Heart left ventricle (tissue), 16 donors: ENCODE measurements around the gene PCSK6. TPM values are rescaled to one million over a fixed set of nuclear protein-coding genes. Genes with fewer than 3 reads are reported as not detected.

ENCODE experiments used
- ATAC-seq, 4 donors: fragments of 200-7000 bp; cut with Tn5 transposase; one replicate each; pipeline ENCODE4 v1.9.1; 2020 to 2022; ENCODE audit warnings: moderate library complexity in 4 of 4, mild to moderate bottlenecking in 3 of 4, moderate number of reproducible peaks in 1 of 4
- DNase-seq, 5 donors: peaks; one replicate each; pipeline ENCODE4 v3.0.0-alpha.2; 2020
- H3K27ac ChIP-seq, 12 donors: fragments of 200-600 bp; sonication (generic) in 4 of 12; one replicate each; pipeline versions ENCODE4 v1.5.0 to v1.8.0; 2016 to 2022; ENCODE audit warnings: mild to moderate bottlenecking in 2 of 12
- H3K27me3 ChIP-seq, 9 donors: fragments of 200-600 bp; sonication (generic) in 2 of 9; one replicate each; pipeline versions ENCODE4 v1.5.1 to v1.8.0; 2016 to 2022; ENCODE audit warnings: mild to moderate bottlenecking in 3 of 9
- H3K36me3 ChIP-seq, 9 donors: fragments of 200-600 bp; sonication (generic) in 2 of 9; one replicate each; pipeline versions ENCODE4 v1.5.0 to v1.8.0; 2018 to 2022; ENCODE audit warnings: mild to moderate bottlenecking in 2 of 9
- H3K4me1 ChIP-seq, 12 donors: fragments of 200-600 bp; sonication (generic) in 4 of 12; one replicate each; pipeline versions ENCODE4 v1.5.0 to v1.8.0; 2016 to 2022; ENCODE audit warnings: mild to moderate bottlenecking in 3 of 12
- H3K4me3 ChIP-seq, 12 donors: fragments of 200-600 bp; sonication (generic) in 4 of 12; one replicate each; pipeline versions ENCODE4 v1.5.0 to v1.8.0; 2017 to 2022; ENCODE audit warnings: mild to moderate bottlenecking in 9 of 12, moderate library complexity in 4 of 12
- H3K9me3 ChIP-seq, 12 donors: fragments of 200-600 bp; sonication (generic) in 4 of 12; one replicate each; pipeline versions ENCODE4 v1.5.0 to v1.8.0; 2016 to 2022; ENCODE audit warnings: mild to moderate bottlenecking in 1 of 12
- CTCF ChIP-seq, 12 donors: fragments of 200-600 bp; sonication (generic) in 4 of 12; IDR thresholded peaks; one replicate each; pipeline versions ENCODE4 v1.5.0 to v1.8.0; 2018 to 2022; ENCODE audit warnings: antibody characterized with exemption in 12 of 12, mild to moderate bottlenecking in 5 of 12
- POLR2A ChIP-seq, 2 donors: fragments of 450-650 bp; IDR thresholded peaks; one replicate each; pipeline ENCODE4 v1.6.1; 2017; ENCODE audit warnings: antibody characterized with exemption in 2 of 2, mild to moderate bottlenecking in 2 of 2, moderate library complexity in 2 of 2
- WGBS, 4 donors: extraction: QIAGEN DNeasy Blood & Tissue Kit in 2 of 4; methylation state at CpG; one replicate each; pipeline versions ENCODE4 v1.1.5 to v1.1.7; 2013 to 2018; 5-methylcytosine and 5-hydroxymethylcytosine counted together
- intact Hi-C, 10 donors: fragments of 100-400 bp; cut with DNase I; formaldehyde crosslinking; loops; one replicate each; pipeline versions ENCODE4 v1.11.1 to v1.14.2; 2022
- polyA plus RNA-seq, 2 donors: library from polyadenylated mRNA; stranded (reverse); fragments of 200-250 nt; gene quantifications; one replicate each; pipeline ENCODE4 v1.2.3, GENCODE V29; 2013
- total RNA-seq, 9 donors: library from RNA; depleted of rRNA in 2 of 9; stranded (reverse); fragments of >200 nt in 2 of 9; fragmentation: NEBNext Ultra II Directional in 3 of 9; extraction: Animal tissue kit (Norgen Biotek cat#: 25700) in 3 of 9; gene quantifications; one replicate each; pipeline versions ENCODE4 v1.1.0 to v1.2.4, GENCODE V29; 2016 to 2023
- donor health status: ischemic (EF 13 %, LVEDD 7.1; RV severe dilation, severe dysfunction).
- donor health status: healthy with polysubstance abuse.
- donor health status: DM: no; HTN: yes; CAD: no.
- donor health status: DM: no; HTN: no; CAD: no.
- donor health status: ischemic (EF 25% LVEDD 6.9; RV normal size, moderate dysfunction).
- donor health status: ischemic (EF 25% LVEDD 5.7; RV mildly dilated, moderate dysfunction).
- donor health status: healthy.
- donor health status: DM: yes; HTN: yes; CAD: no.
- donor health status: ischemic (EF 35%, LVEDD 5.7; RV mildly dilated, moderate dysfunction).
- donor health status: nonischemic (EF 11% LVEDD 7.7; RV severe dilation, severe dysfunction).
- donor health status: DM: yes; HTN: yes; CAD: no.
- donor health status: PGD.
- donor health status: ischemic (EF 29% LVEDD 5.4; RV normal size, mild dysfunction).
- donor health status: nonischemic (EF 23%, LVEDD 6.1; RV moderate dilation, normal function).

The PCSK6 gene
- total and polyA plus RNA-seq, 11 donors, result 7.3 to 41.7 (median 22.3) TPM

GRCh38 chr15:101482526-101483371 is 6.8 kb downstream of the PCSK6 start:
- H3K27me3 ChIP-seq, result peaks cover 0 to 13% (median 0%) of the 10 kb centered on the region in 9 donors
- peak; percentile 44 to 63 (median 54) for ATAC-seq
- H3K4me3 ChIP-seq, result no peak overlapping the region
- WGBS, 4 donors, result 59 to 84% (median 72%) methylated on average over 21 of the region's 21 CpGs
- H3K36me3 ChIP-seq, result peaks cover 0 to 4% (median 0%) of the 10 kb centered on the region in 9 donors
- no peak for TF ChIP-seq POLR2A (IDR thresholded peaks at IDR 0.05)
- no peak for TF ChIP-seq CTCF (IDR thresholded peaks at IDR 0.05)
- H3K4me1 ChIP-seq, result peaks cover 0 to 32% (median 7%) of the 10 kb centered on the region in 12 donors
- intact Hi-C loops, result loop anchor here in 2 of 10 donors (10.0 kb wide), 1 partner anchor 118 kb away; no protein-coding TSS in a partner anchor
- no peaks in the 10 kb centered on the region for H3K9me3 ChIP-seq
- peak in 1 of 5 donors; percentile 50 for DNase-seq
- H3K27ac ChIP-seq, result peak overlapping the region in 5 of 12 donors; percentile 11 to 75 (median 55)

- ATAC-seq (peak in 2 of 4 donors; percentile 2 to 3), DNase-seq (no peak)
- Histone ChIP-seq H3K9me3 (no peaks in the 10 kb centered on the region), H3K4me1 (peaks cover 0 to 36% (median 8%) of the 10 kb centered on the region in 12 donors), H3K27me3 (peaks cover 0 to 6% (median 0%) of the 10 kb centered on the region in 9 donors), H3K27ac (peak overlapping the region in 7 of 12 donors; percentile 4 to 75 (median 47)), H3K4me3 (no peak overlapping the region), H3K36me3 (peaks cover 0 to 4% (median 0%) of the 10 kb centered on the region in 9 donors)
- TF ChIP-seq CTCF (IDR thresholded peaks at IDR 0.05) (no peak), POLR2A (IDR thresholded peaks at IDR 0.05) (no peak)
- intact Hi-C loops, result loop anchor here in 2 of 10 donors (10.0 kb wide), 1 partner anchor 117 kb away; no protein-coding TSS in a partner anchor
- 87 to 94% (median 91%) methylated on average over 17 of the region's 17 CpGs for WGBS, 4 donors
These were observed 7.5 kb downstream of the PCSK6 start for GRCh38 chr15:101481917-101482525.

GRCh38 chr15:101481381-101481705 is 8.2 kb downstream of the PCSK6 start:
- H3K4me3 ChIP-seq, result no peak overlapping the region
- intact Hi-C loops, result loop anchor here in 2 of 10 donors (10.0 kb wide), 1 partner anchor 117 kb away; no protein-coding TSS in a partner anchor
- H3K9me3 ChIP-seq, result no peaks in the 10 kb centered on the region
- peaks cover 0 to 36% (median 8%) of the 10 kb centered on the region in 12 donors for H3K4me1 ChIP-seq
- DNase-seq (no peak), ATAC-seq (no peak)
- 90 to 92% (median 91%) methylated on average over 8 of the region's 8 CpGs for whole genome bisulfite sequencing, 4 donors
- H3K36me3 ChIP-seq, result peaks cover 0 to 4% (median 0%) of the 10 kb centered on the region in 9 donors
- peaks cover 0 to under 1% (median 0%) of the 10 kb centered on the region in 9 donors for H3K27me3 ChIP-seq
- peak overlapping the region in 1 of 12 donors; percentile 71 for H3K27ac ChIP-seq
- TF ChIP-seq POLR2A (IDR thresholded peaks at IDR 0.05), result no peak
- TF ChIP-seq CTCF (IDR thresholded peaks at IDR 0.05), result no peak
